DMS114 treated with DMSO at 0.1 percent for 48 hours (cell line): ENCODE measurements around the gene WNT9B.
A peak's percentile ranks its signal among the peaks of the same experiment; 100 is the strongest.
"Not testable (repeated sequence)": the region's sequence is repeated elsewhere in the genome, so short reads cannot be mapped to it uniquely, and the experiment has no call there.

Experiments used
- DNase-seq: peaks from one replicate; lab custom pipeline; 2025; ENCODE audit not compliant: unreplicated experiment; lab: John Stamatoyannopoulos, UW

The WNT9B gene

GRCh38 chr17:46903762-46904672 is 52.6 kb downstream of the WNT9B start:
- no peak for DNase-seq

- DNase-seq = no peak
Measured at GRCh38 chr17:46908068-46908737, 56.8 kb downstream of the WNT9B start.

DNA sequence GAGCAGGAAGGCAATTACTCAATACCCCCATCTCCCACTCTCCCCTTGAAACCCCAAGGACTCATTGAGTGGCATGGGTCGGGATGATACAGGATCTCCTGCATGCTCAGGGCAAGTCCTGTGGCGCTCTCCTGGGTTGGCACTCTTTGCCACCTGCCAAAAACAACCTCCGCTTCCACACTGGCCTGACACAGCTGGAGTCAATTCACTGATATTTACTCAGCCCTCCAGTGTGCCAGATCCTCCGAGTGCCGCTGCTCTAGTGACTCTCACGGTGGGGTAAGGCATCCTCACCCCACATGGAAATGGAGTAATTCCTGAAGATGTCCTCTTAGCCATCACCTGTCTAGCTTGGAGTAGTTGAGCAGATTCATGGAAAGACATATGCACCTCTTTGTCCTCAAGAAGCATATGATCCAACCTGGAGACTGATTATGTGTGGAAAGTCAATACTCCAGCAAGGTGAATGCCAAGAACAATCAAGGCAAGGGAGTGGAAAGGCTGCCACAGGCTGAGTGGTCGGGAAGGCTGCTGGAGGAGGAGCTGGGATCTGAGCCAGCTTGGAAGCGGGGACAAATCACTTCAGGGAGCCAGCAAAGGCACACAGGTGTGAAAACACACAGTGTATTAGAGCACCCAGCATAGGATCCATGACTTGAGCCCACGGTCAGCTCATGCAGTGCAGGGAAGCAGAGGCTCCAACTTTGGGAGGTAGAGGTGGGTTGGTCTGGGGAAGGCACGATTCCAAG is 59.0 kb downstream of the WNT9B start:
- no peak for DNase-seq

- no peak for DNase-seq
Measured at GRCh38 chr17:46911311-46911710, 59.9 kb downstream of the WNT9B start.

GRCh38 chr17:46915596-46915995 is 64.2 kb downstream of the WNT9B start:
- no peak for DNase-seq

- no peak for DNase-seq
Measured at GRCh38 chr17:46916211-46916610, 64.8 kb downstream of the WNT9B start.

- no peak for DNase-seq
Measured at GRCh38 chr17:46916623-46917022, 65.2 kb downstream of the WNT9B start.

DNA sequence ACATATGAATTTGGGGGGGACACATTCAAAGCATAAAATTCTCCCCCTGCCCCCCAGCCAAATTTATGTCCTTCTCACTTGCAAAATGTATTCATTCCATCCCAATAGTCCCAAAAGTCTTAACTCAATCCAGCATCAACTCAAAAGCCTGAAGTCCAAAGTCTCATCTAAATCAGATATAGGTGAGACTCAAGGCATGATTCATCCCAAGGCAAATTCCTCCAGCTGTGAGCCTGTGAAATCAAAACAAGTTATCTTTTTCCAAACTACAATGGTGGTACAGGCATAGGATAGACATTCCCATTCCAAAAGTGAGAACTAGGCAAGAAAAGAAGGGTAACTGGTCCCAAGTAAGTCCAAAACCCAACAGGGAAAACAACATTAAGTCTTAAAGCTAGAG is 65.7 kb downstream of the WNT9B start:
- no peak for DNase-seq

- no peak for DNase-seq
Measured at GRCh38 chr17:46917516-46917915, 66.1 kb downstream of the WNT9B start.

- DNase-seq = not testable (repeated sequence)
Measured at GRCh38 chr17:46921962-46922361, 70.6 kb downstream of the WNT9B start.

- DNase-seq = no peak
Measured at GRCh38 chr17:46922487-46922803, 71.1 kb downstream of the WNT9B start.

DNA sequence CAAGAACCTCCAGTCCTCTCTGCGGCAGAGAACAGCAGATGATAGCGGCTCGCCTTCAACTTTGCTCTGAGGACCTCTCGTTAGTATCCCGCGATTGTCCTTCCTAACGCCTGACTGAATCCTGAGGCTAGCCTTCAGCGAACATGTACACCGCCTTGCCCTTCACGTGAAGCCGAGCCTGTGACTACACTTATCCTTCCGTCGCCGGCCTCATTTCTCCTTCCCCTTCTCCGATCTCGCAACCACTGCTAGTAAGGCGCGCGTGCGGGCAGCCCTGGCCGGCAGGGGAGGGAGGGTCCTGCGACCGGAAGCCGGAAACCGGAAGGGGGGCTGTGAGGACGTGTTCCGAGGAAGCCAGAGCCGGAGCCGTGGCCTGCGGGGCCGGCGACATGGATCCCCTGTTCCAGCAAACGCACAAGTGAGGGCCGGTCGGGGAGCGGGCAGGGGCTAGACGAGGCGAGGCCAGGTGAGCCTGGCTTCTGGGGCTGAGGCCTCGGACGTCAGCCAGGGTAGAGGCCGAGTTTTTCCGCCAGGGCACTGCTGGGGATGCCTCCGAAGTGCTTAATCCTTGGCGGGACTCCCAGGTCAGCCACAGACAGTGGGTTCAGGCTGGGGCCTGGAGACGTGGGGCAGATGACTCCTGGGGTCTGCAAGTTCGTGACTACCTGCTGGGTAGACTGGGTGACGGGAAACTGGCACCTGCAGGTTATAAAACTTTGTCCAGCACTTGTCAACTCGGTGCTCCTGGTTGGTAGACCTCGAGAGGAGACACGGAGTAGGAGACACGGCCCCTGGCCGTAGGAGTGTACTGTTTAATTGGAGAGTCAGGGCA is 71.6 kb downstream of the WNT9B start, which contains the start of gene GOSR2:
Gene GOSR2 (plus strand): TSS at position 357 of the 832 bp plus-strand sequence. CDS start 33 bp downstream, at position 390.
- peak; percentile 89 for DNase-seq

DNA sequence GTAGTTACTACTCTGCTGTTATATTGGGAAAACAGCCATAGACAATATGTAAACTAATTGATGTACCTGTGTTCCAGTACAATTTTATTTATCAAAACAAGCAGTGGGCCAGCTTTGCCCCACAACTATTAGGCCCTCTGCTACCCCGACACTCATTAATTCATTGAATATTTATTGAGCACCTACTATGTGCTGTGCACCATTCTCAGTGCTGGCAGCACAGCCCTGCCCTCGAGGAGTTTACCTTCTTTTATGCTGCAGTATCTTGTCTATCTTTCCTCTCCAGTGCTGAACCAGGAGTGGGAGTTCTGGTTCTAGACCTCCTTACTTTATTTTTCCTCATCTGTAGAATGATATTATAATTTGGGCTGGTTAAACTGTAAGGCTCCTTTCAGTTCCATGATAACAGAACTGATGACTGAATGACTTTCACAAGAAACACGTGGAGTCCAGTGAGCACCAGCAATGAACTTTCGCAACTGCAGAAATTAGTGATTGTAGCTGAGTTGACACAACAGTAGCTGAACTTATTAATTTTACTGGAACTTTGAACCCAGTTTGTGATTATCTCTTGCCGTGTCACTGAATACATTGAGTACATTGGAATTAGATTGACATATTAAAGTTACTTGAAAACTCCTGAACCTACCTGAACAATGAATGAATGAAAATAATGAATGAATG is 73.9 kb downstream of the WNT9B start:
- DNase-seq = no peak

DNA sequence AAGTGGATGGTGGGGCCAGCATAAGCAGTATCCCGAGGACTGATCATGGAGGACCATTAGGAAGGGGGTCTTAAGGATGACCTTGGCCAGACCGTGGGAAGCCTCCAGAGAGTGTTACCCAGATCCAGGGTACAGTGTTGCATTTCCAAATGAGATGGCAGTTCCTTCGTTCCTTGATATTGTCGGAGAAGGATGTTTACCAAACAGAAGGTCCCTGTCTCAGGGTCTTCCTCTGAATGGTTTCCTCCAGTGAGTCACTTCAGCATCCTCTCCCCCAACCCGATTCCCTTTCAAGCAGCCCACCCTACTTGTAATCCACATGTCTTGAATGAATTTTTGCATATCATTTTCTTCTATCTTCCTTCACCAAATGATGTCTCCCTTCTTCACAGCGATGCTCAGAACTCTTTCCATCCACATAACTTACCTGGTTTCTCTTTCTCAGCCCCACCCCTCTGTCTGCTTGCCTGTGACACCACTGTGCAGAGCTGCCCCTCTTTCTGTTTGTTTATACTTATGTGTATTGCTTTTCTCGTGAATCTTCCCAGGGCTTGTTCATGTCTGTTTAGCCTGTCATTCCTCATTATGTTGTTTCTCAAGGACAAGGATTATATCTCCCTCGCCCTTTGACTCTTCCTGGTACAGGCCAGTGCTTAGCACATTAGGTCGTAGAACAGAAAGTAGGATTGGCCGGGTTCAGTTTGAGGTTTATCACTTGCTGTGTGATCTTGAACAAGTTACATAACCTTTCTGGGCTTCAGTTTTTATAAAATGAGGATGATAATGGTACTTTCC is 77.3 kb downstream of the WNT9B start:
- no peak for DNase-seq

GRCh38 chr17:46929413-46929812 is 78.0 kb downstream of the WNT9B start:
- DNase-seq = no peak

DNA sequence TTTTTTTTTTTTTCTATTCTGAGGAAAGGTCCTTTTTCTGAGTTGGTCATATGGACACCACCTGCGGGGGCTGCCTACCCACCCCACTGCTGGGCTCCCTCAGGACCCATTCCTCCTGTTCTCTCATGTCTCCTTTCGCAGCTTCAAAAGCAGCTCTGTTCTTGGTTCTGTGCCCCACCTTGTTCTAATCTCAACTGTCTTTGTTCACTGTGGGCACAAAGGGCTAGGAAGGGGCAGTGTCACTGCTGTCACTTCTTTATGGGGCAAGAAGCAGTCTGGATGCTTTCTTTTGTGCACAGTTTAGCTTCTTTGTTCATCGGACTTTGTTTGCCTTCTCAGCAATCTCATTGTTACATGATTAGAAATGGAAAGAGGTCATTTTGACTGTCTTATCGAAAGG is 78.7 kb downstream of the WNT9B start:
- no peak for DNase-seq

- DNase-seq = no peak
Measured at GRCh38 chr17:46931596-46931995, 80.2 kb downstream of the WNT9B start.

DNA sequence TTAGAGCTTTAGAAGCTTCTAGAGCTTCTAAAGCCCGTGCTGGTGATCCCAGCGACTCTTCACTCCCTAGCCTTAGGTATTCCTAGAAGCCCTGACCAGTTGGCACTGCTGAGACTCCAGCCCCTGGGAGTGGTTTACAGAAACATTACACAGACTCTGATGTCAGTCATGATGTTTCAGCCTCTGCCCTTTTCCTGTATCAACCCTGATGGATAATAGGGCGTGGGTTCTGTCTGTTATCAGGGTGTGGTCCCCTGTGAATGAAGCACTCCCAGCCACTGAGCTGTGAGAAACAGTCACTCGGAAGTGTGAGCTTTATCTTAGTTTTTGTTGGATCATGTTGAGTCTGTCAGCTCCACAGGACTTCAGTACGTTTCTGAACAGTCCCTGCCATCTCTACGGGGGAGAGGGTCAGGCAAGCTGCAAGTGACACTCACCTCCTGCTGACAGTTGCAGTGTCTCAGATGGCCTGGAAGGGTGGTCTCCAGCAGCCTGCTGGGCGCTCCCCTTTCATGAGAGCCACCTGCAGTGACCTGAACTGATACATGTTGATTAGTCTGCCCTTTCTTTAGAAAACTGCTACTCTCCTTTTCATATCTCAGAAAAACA is 84.4 kb downstream of the WNT9B start:
- no peak for DNase-seq
